H9 (cell line): ENCODE data around the gene ARHGAP10. TPM values are rescaled to one million over a fixed set of nuclear protein-coding genes. Genes with fewer than 3 reads are reported as not detected.

Experiments
- DNase-seq: peaks from one replicate; pipeline ENCODE4 v3.0.0-alpha.2; 2017
- H2AFZ ChIP-seq: one replicate; pipeline ENCODE4 v1.6.1; 2013; ENCODE audit warnings: mild to moderate bottlenecking, low read length, control low read depth, moderate library complexity
- H2AK5ac ChIP-seq: 2 replicates; pipeline ENCODE4 v1.6.1; 2013; ENCODE audit warnings: low read length, control low read depth, mixed read lengths; ENCODE audit not compliant: insufficient read length
- H2BK120ac ChIP-seq: one replicate; pipeline ENCODE4 v1.6.1; 2013; ENCODE audit warnings: low read depth, mild to moderate bottlenecking, low read length, control low read depth, inconsistent platforms; ENCODE audit not compliant: poor library complexity, severe bottlenecking
- H2BK12ac ChIP-seq: 2 replicates; pipeline ENCODE4 v1.6.1; 2013; ENCODE audit warnings: low read length, control low read depth, mixed read lengths, low read depth; ENCODE audit not compliant: insufficient read length
- H2BK15ac ChIP-seq: 2 replicates; pipeline ENCODE4 v1.6.1; 2013; ENCODE audit warnings: low read depth, low read length, control low read depth
- H2BK20ac ChIP-seq: one replicate; pipeline ENCODE4 v1.6.1; 2013; ENCODE audit warnings: low read depth, mild to moderate bottlenecking, low read length, control low read depth, inconsistent platforms; ENCODE audit not compliant: poor library complexity, severe bottlenecking
- H2BK5ac ChIP-seq: 2 replicates; pipeline ENCODE4 v1.6.1; 2013; ENCODE audit warnings: low read length, control low read depth, mixed read lengths; ENCODE audit not compliant: insufficient read length
- H3K14ac ChIP-seq: 2 replicates; pipeline ENCODE4 v1.6.1; 2013; ENCODE audit warnings: low read length, control low read depth; ENCODE audit not compliant: insufficient read depth
- H3K18ac ChIP-seq: 2 replicates; pipeline ENCODE4 v1.6.1; 2013; ENCODE audit warnings: low read depth, mild to moderate bottlenecking, mixed read lengths, low read length, control low read depth; ENCODE audit not compliant: insufficient read length
- H3K23ac ChIP-seq: 2 replicates; pipeline ENCODE4 v1.6.1; 2013; ENCODE audit warnings: low read length, control low read depth, mixed read lengths, low read depth; ENCODE audit not compliant: insufficient read length
- H3K23me2 ChIP-seq: 2 replicates; pipeline ENCODE4 v1.6.1; 2013; ENCODE audit warnings: low read depth, mild to moderate bottlenecking, mixed read lengths, low read length, control low read depth; ENCODE audit not compliant: insufficient read length, poor library complexity, severe bottlenecking
- H3K27ac ChIP-seq: 2 replicates; pipeline ENCODE4 v1.5.1; 2013; ENCODE audit warnings: low read length, control low read depth, mixed read lengths, low read depth; ENCODE audit not compliant: insufficient read length
- H3K27me3 ChIP-seq: 2 replicates; pipeline ENCODE4 v1.6.1; 2013; ENCODE audit warnings: low read length, control low read depth, inconsistent platforms; ENCODE audit not compliant: insufficient read depth
- H3K4ac ChIP-seq: 2 replicates; pipeline ENCODE4 v1.6.1; 2013; ENCODE audit warnings: low read depth, mild to moderate bottlenecking, control low read depth, inconsistent platforms, low read length, moderate library complexity
- H3K4me1 ChIP-seq: 2 replicates; pipeline ENCODE4 v1.6.1; 2013; ENCODE audit warnings: low read length, control low read depth, inconsistent platforms; ENCODE audit not compliant: insufficient read depth
- H3K4me2 ChIP-seq: 2 replicates; pipeline ENCODE4 v1.6.1; 2013; ENCODE audit warnings: low read length, control low read depth, mixed read lengths; ENCODE audit not compliant: insufficient read length, insufficient read depth
- H3K56ac ChIP-seq: 2 replicates; pipeline ENCODE4 v1.6.1; 2013; ENCODE audit warnings: low read depth, mild to moderate bottlenecking, mixed read lengths, low read length, control low read depth; ENCODE audit not compliant: insufficient read length
- H3K79me1 ChIP-seq: 2 replicates; pipeline ENCODE4 v1.6.1; 2013; ENCODE audit warnings: low read depth, mild to moderate bottlenecking, moderate library complexity, low read length, control low read depth, inconsistent platforms; ENCODE audit not compliant: insufficient read depth, poor library complexity, severe bottlenecking
- H3K79me2 ChIP-seq: 2 replicates; pipeline ENCODE4 v1.6.1; 2013; ENCODE audit warnings: low read length, control low read depth, inconsistent platforms; ENCODE audit not compliant: insufficient read depth
- H3K9ac ChIP-seq: 2 replicates; pipeline ENCODE4 v1.6.1; 2013; ENCODE audit warnings: low read length, control low read depth, mixed read lengths; ENCODE audit not compliant: insufficient read length; ENCODE audit errors: extremely low read depth
- H3K9me3 ChIP-seq: one replicate; pipeline ENCODE4 v1.6.1; 2013; ENCODE audit warnings: low read depth, low read length, inconsistent platforms; ENCODE audit not compliant: control insufficient read depth
- H3T11ph ChIP-seq: one replicate; pipeline ENCODE4 v1.6.1; 2013; ENCODE audit warnings: mild to moderate bottlenecking, low read length, control low read depth, inconsistent platforms
- H4K20me1 ChIP-seq: one replicate; pipeline ENCODE4 v1.6.1; 2013; ENCODE audit not compliant: control insufficient read depth, insufficient read length, insufficient read depth
- H4K5ac ChIP-seq: 2 replicates; pipeline ENCODE4 v1.6.1; 2013; ENCODE audit warnings: low read depth, mild to moderate bottlenecking, mixed read lengths, low read length, control low read depth; ENCODE audit not compliant: insufficient read length
- H4K8ac ChIP-seq: replicated peaks from 2 replicates; pipeline ENCODE4 v1.6.1; 2013; ENCODE audit warnings: low read length, control low read depth, mixed read lengths, low read depth; ENCODE audit not compliant: insufficient read length
- H4K91ac ChIP-seq: 2 replicates; pipeline ENCODE4 v1.6.1; 2013; ENCODE audit warnings: low read depth, mild to moderate bottlenecking, moderate library complexity, mixed read lengths, low read length, control low read depth; ENCODE audit not compliant: insufficient read length
- H3K27ac Mint-ChIP-seq, 3 experiments: 2 replicates in 2 of 3; 3 replicates in 1 of 3; pipeline ENCODE4 v1.8.0; 2020 to 2021; ENCODE audit warnings: mixed read lengths in 3 of 3, mild to moderate bottlenecking in 1 of 3, moderate library complexity in 1 of 3
- H3K27me3 Mint-ChIP-seq: 2 replicates; pipeline ENCODE4 v1.8.0; 2021; ENCODE audit warnings: low read depth, mild to moderate bottlenecking, moderate library complexity, mixed read lengths
- H3K36me3 Mint-ChIP-seq, 3 experiments: 2 replicates in 2 of 3; 3 replicates in 1 of 3; pipeline ENCODE4 v1.8.0; 2020 to 2021; ENCODE audit warnings: low read depth in 3 of 3, mixed read lengths in 3 of 3; ENCODE audit not compliant: insufficient read depth in 1 of 3
- H3K4me1 Mint-ChIP-seq, 2 experiments: 2 replicates each; pipeline ENCODE4 v1.8.0; 2020; ENCODE audit warnings: mixed read lengths in 2 of 2
- H3K4me3 Mint-ChIP-seq, 2 experiments: 2 replicates in 1 of 2; 3 replicates in 1 of 2; pipeline ENCODE4 v1.8.0; 2020 to 2021; ENCODE audit warnings: mild to moderate bottlenecking in 2 of 2, mixed read lengths in 2 of 2, moderate library complexity in 1 of 2
- H3K9me3 Mint-ChIP-seq, 2 experiments: 2 replicates in 1 of 2; 3 replicates in 1 of 2; pipeline ENCODE4 v1.8.0; 2020; ENCODE audit warnings: mild to moderate bottlenecking in 2 of 2, mixed read lengths in 2 of 2, moderate library complexity in 1 of 2
- WGBS: extraction: QIAGEN DNeasy Blood & Tissue Kit; methylation state at CpG from one replicate; pipeline ENCODE4 v1.1.7; 2013; ENCODE audit warnings: missing lambda C conversion rate, low lambda C conversion rate, mixed read lengths; ENCODE audit not compliant: insufficient read length; ENCODE audit errors: extremely low coverage; 5-methylcytosine and 5-hydroxymethylcytosine counted together
- total RNA-seq: library from RNA; stranded (reverse); gene quantifications from 2 replicates; pipeline ENCODE4 v1.2.1, GENCODE V29; 2021
- TF ChIP-seq, protein P1 (sequence below): fragments of 200-600 bp; sonication (generic); conservative IDR thresholded peaks from 3 replicates; pipeline ENCODE4 v1.8.0; 2021; ENCODE audit warnings: antibody characterized with exemption, mild to moderate bottlenecking

Gene ARHGAP10
- total RNA-seq, 1 experiment from 2014 or later, result 7.8 TPM

DNA sequence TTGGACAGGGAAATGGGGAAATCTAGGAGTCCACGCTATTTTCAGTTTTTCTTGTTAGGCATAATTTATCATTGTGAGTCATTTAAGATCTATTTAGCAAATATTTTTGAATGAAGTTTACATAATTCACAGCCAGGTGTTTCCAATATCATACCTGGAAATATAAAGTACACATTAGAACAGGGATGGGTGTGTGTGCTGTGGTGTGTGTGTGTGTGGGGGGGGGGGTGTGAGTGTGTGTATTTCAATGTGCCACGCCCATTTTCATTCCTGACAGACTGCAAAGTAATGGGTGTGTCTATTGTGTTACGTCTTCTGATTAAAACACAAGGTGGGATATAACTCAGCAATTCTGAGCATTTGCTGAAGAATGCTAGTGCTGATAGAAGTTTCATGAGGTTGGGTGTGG is 33.2 kb downstream of the ARHGAP10 start:
- H3K9me3 Mint-ChIP-seq, result no peaks in the 10 kb centered on the region

More for the DNA sequence above, 33.2 kb downstream of the ARHGAP10 start:
- no peaks in the 10 kb centered on the region for H3K4me1 ChIP-seq
- H2BK120ac ChIP-seq, result no peak overlapping the region
- no peak overlapping the region for H2BK15ac ChIP-seq
- no peaks in the 10 kb centered on the region for H4K20me1 ChIP-seq
- Mint-ChIP-seq H3K4me3 (no peak overlapping the region), H3K36me3 (no peaks in the 10 kb centered on the region), H3K4me1 (no peaks in the 10 kb centered on the region), H3K27ac (no peak overlapping the region), H3K27me3 (no peaks in the 10 kb centered on the region)
- no peak overlapping the region for H4K91ac ChIP-seq
- no peak overlapping the region for H3K18ac ChIP-seq
- no peak overlapping the region for H3K4ac ChIP-seq
- no peak overlapping the region for H3K9ac ChIP-seq
- no peak overlapping the region for H3K23ac ChIP-seq
- no peak overlapping the region for H2AFZ ChIP-seq
- no peak overlapping the region for H2AK5ac ChIP-seq
- H2BK20ac ChIP-seq, result no peak overlapping the region
- no CpG with 5 or more reads among the region's 3 CpGs for WGBS
- H3K23me2 ChIP-seq, result no peaks in the 10 kb centered on the region
- no peak for DNase-seq
- H2BK5ac ChIP-seq, result no peak overlapping the region
- H3K9me3 ChIP-seq, result no peaks in the 10 kb centered on the region
- H3T11ph ChIP-seq, result no peak overlapping the region
- no peaks in the 10 kb centered on the region for H3K79me2 ChIP-seq
- no peak overlapping the region for H2BK12ac ChIP-seq
- H3K56ac ChIP-seq, result no peak overlapping the region
- no peak overlapping the region for H4K5ac ChIP-seq
- no peak overlapping the region for H3K4me2 ChIP-seq
- TF ChIP-seq, protein P1, sequence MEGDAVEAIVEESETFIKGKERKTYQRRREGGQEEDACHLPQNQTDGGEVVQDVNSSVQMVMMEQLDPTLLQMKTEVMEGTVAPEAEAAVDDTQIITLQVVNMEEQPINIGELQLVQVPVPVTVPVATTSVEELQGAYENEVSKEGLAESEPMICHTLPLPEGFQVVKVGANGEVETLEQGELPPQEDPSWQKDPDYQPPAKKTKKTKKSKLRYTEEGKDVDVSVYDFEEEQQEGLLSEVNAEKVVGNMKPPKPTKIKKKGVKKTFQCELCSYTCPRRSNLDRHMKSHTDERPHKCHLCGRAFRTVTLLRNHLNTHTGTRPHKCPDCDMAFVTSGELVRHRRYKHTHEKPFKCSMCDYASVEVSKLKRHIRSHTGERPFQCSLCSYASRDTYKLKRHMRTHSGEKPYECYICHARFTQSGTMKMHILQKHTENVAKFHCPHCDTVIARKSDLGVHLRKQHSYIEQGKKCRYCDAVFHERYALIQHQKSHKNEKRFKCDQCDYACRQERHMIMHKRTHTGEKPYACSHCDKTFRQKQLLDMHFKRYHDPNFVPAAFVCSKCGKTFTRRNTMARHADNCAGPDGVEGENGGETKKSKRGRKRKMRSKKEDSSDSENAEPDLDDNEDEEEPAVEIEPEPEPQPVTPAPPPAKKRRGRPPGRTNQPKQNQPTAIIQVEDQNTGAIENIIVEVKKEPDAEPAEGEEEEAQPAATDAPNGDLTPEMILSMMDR, result no peak
- no peaks in the 10 kb centered on the region for H3K79me1 ChIP-seq
- no peak overlapping the region for H4K8ac ChIP-seq
- H3K27me3 ChIP-seq, result no peaks in the 10 kb centered on the region
- H3K14ac ChIP-seq, result no peak overlapping the region
- H3K27ac ChIP-seq, result no peak overlapping the region
